MM.1S (cell line): ENCODE results near the gene CCDC40.

Experiments
- DNase-seq: peaks from one replicate; pipeline ENCODE4 v3.0.0-alpha.2; 2015
- H2AFZ ChIP-seq: fragments of 300-600 bp; sonication (generic); 2 replicates; pipeline ENCODE4 v1.6.0; 2016; ENCODE audit warnings: antibody characterized with exemption, low read length
- H3F3A ChIP-seq: fragments of 300-600 bp; sonication (generic); 2 replicates; pipeline ENCODE4 v1.6.1; 2016; ENCODE audit warnings: mild to moderate bottlenecking, antibody characterized with exemption, low read length, moderate library complexity, mixed read lengths; ENCODE audit not compliant: insufficient read depth
- H3K27ac ChIP-seq: fragments of 300-600 bp; sonication (generic); 2 replicates; pipeline ENCODE4 v1.5.1; 2016; ENCODE audit warnings: mild to moderate bottlenecking, low read length
- H3K27me3 ChIP-seq: fragments of 300-600 bp; sonication (generic); replicated peaks from 2 replicates; pipeline ENCODE4 v1.6.0; 2016; ENCODE audit warnings: low read length; ENCODE audit not compliant: insufficient read depth
- H3K36me3 ChIP-seq: fragments of 300-600 bp; sonication (generic); replicated peaks from 2 replicates; pipeline ENCODE4 v1.6.1; 2016; ENCODE audit warnings: mild to moderate bottlenecking, low read length, mixed read lengths; ENCODE audit not compliant: insufficient read depth
- H3K4me1 ChIP-seq: fragments of 300-600 bp; sonication (generic); 2 replicates; pipeline ENCODE4 v1.6.1; 2016; ENCODE audit warnings: low read length, mixed read lengths
- H3K4me2 ChIP-seq: fragments of 300-600 bp; sonication (generic); 2 replicates; pipeline ENCODE4 v1.6.0; 2016; ENCODE audit warnings: low read depth, low read length
- H3K4me3 ChIP-seq: fragments of 300-600 bp; sonication (generic); 2 replicates; pipeline ENCODE4 v1.5.1; 2016; ENCODE audit warnings: low read length, mixed read lengths
- H3K79me2 ChIP-seq: fragments of 300-600 bp; sonication (generic); 2 replicates; pipeline ENCODE4 v1.6.1; 2016; ENCODE audit warnings: mixed run types, low read length, mixed read lengths
- H3K9ac ChIP-seq: fragments of 300-600 bp; sonication (generic); 2 replicates; pipeline ENCODE4 v1.6.1; 2016; ENCODE audit warnings: low read length, mixed read lengths
- H3K9me2 ChIP-seq: fragments of 300-600 bp; sonication (generic); replicated peaks from 2 replicates; pipeline ENCODE4 v1.6.1; 2016; ENCODE audit warnings: mild to moderate bottlenecking, low read length, mixed read lengths; ENCODE audit not compliant: insufficient read depth
- H3K9me3 ChIP-seq: fragments of 300-600 bp; sonication (generic); replicated peaks from 2 replicates; pipeline ENCODE4 v1.6.1; 2016; ENCODE audit warnings: mild to moderate bottlenecking, low read length, mixed read lengths; ENCODE audit not compliant: insufficient read depth
- H4K20me1 ChIP-seq: fragments of 300-600 bp; sonication (generic); 2 replicates; pipeline ENCODE4 v1.6.1; 2016; ENCODE audit warnings: mild to moderate bottlenecking, low read length, moderate library complexity, mixed read lengths; ENCODE audit not compliant: insufficient read depth
- EZH2 ChIP-seq: fragments of 300-600 bp; sonication (generic); optimal IDR thresholded peaks from 2 replicates; pipeline ENCODE3; 2017; ENCODE audit warnings: low read depth, mild to moderate bottlenecking, antibody characterized with exemption, low read length, mixed read lengths
- EZH2phosphoT487 ChIP-seq: fragments of 300-600 bp; sonication (generic); IDR thresholded peaks from 2 replicates; pipeline ENCODE4 v1.6.1; 2018; ENCODE audit warnings: antibody characterized with exemption, low read length
- TF ChIP-seq, protein P1 (sequence below): fragments of 300-600 bp; sonication (generic); IDR thresholded peaks from 2 replicates; pipeline ENCODE4 v1.5.1; 2016; ENCODE audit warnings: antibody characterized with exemption, low read length, mixed read lengths

CCDC40 gene

DNA sequence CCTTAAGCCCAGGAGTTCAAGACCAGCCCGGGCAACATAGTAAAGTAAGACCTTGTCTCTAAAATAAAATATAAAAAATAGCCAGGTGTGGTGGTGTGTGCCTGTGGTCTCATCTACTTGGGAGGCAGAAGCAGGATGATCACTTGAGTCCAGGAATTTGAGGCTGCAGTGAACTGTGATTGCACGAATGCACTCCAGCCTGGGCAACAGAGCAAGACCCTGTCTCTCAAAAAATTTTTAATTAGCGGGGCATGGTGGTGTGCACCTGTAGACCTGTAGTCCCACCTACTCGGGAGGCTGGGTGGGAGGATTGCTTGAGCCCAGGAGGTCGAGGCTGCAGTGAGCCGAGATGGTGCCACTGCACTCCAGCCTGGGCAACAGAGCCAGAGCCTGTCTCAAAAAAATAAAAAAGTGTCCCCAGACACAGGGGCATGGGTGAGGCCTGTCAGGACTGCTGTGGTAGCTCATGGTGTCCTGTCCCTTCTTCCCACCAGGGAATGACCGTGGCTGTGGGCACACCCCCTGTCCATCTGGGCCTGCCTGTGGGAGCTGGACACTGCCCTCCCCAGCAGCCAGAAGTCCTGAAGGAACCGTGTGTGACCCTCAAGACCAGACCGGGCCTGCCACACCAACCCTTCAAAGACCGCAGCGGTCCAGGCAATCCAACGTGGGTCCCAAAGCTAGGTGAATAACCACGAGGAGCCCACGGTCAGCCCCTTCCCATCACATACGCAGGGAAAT, 34.1 kb downstream of the CCDC40 start:
- H3K79me2 ChIP-seq = no peaks in the 10 kb centered on the region
- no peak overlapping the region for H3K4me3 ChIP-seq
- no peak for DNase-seq
- H4K20me1 ChIP-seq = no peaks in the 10 kb centered on the region
- H3K27ac ChIP-seq = no peak overlapping the region
- H3K4me2 ChIP-seq = peak overlapping the region; percentile 31; the same call in 1 of the 2 replicates
- TF ChIP-seq, protein P1, sequence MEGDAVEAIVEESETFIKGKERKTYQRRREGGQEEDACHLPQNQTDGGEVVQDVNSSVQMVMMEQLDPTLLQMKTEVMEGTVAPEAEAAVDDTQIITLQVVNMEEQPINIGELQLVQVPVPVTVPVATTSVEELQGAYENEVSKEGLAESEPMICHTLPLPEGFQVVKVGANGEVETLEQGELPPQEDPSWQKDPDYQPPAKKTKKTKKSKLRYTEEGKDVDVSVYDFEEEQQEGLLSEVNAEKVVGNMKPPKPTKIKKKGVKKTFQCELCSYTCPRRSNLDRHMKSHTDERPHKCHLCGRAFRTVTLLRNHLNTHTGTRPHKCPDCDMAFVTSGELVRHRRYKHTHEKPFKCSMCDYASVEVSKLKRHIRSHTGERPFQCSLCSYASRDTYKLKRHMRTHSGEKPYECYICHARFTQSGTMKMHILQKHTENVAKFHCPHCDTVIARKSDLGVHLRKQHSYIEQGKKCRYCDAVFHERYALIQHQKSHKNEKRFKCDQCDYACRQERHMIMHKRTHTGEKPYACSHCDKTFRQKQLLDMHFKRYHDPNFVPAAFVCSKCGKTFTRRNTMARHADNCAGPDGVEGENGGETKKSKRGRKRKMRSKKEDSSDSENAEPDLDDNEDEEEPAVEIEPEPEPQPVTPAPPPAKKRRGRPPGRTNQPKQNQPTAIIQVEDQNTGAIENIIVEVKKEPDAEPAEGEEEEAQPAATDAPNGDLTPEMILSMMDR = no peak
- TF ChIP-seq EZH2 = no peak
- no peak for TF ChIP-seq EZH2phosphoT487
- H2AFZ ChIP-seq = no peak overlapping the region
- H3K27me3 ChIP-seq = peaks cover 98% of the 10 kb centered on the region
- H3F3A ChIP-seq = no peaks in the 10 kb centered on the region
- no peak overlapping the region for H3K9ac ChIP-seq
- H3K4me1 ChIP-seq = 0 out of 2 replicates have a peak, but pooled peaks cover 7% of the 10 kb centered on the region
- H3K9me3 ChIP-seq = no peaks in the 10 kb centered on the region
- no peaks in the 10 kb centered on the region for H3K36me3 ChIP-seq
- H3K9me2 ChIP-seq = no peaks in the 10 kb centered on the region

DNA sequence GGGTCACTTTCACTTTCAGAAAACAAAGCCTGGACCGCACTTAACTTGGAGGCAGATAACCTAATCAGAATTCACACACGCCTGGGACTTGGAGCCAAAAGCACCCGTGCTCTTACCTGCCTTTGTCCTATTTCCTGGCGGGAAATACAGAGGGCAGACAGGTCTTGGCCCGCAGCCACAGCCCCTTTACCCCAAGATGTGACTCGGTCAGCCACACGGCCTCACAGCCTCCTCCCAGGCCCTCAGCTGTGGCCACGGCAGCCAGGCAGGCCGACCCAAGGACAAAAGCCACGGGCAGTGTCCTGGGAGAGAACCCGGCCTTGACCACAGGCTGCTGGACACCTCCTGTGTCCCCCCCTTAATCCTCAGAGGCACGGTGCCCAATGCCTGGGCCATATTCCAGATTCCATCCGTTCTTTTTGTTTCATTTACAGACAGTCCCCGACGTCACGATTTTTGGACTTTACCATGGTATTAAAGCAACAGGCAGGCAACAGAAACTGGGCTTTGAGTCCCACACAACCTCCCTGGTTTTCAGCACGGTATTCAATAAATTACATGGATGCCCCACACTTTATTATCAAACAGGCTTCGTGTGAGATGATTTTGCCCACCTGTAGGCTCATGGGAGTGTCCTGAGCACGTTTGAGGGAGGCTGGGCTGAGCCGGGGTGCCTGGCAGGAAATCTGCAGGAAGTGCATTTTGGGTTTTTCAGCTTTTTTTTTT, 34.8 kb downstream of the CCDC40 start:
- Histone ChIP-seq H3K9me2 (no peaks in the 10 kb centered on the region), H3K27ac (no peak overlapping the region), H2AFZ (no peak overlapping the region), H3K4me1 (0 out of 2 replicates have a peak, but pooled peaks cover 7% of the 10 kb centered on the region), H3K79me2 (no peaks in the 10 kb centered on the region), H4K20me1 (no peaks in the 10 kb centered on the region), H3K4me2 (peak overlapping the region; percentile 31; the same call in 1 of the 2 replicates), H3K9me3 (no peaks in the 10 kb centered on the region), H3K27me3 (peaks cover 98% of the 10 kb centered on the region), H3K4me3 (no peak overlapping the region), H3K36me3 (no peaks in the 10 kb centered on the region), H3F3A (no peaks in the 10 kb centered on the region), H3K9ac (no peak overlapping the region)
- no peak for DNase-seq
- TF ChIP-seq, protein P1 = no peak
- TF ChIP-seq EZH2 (no peak), EZH2phosphoT487 (no peak)

DNA sequence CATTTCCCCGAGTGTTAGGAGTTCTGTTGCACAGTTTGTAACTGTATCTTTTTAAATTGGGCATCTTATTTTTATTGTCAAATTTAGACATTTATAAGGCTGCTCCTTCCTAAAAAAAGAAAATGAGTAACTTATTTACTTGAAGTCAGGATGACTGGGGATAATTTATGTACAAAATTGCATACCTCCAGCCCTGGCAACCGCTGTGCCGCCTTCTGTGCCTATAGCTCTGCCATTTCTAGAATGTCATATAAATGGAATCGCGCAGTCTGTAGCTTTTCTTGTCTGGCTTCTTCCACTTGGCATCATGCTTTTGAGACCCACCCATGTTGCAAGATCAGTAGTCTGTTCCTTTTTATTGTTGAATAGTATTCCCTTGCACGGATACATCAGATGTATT, 36.0 kb downstream of the CCDC40 start:
- Histone ChIP-seq H4K20me1 (no peaks in the 10 kb centered on the region), H3K9me3 (no peaks in the 10 kb centered on the region), H3K36me3 (no peaks in the 10 kb centered on the region), H3K4me3 (no peak overlapping the region), H2AFZ (no peak overlapping the region), H3K4me1 (0 out of 2 replicates have a peak, but pooled peaks cover 7% of the 10 kb centered on the region), H3K27ac (no peak overlapping the region), H3K27me3 (peaks cover 98% of the 10 kb centered on the region), H3K9ac (no peak overlapping the region), H3K79me2 (no peaks in the 10 kb centered on the region), H3K9me2 (no peaks in the 10 kb centered on the region), H3K4me2 (no peak overlapping the region), H3F3A (no peaks in the 10 kb centered on the region)
- DNase-seq = no peak
- TF ChIP-seq EZH2phosphoT487 = no peak
- TF ChIP-seq, protein P1 = no peak
- TF ChIP-seq EZH2 = no peak
